Measurements from ENCODE around the gene UGT1A7. TPM values are rescaled to one million over a fixed set of nuclear protein-coding genes. Genes with fewer than 3 reads are reported as not detected.

UGT1A7 gene
- total RNA-seq, 4 donors from 2014 or later, result 28.1 to 145 (median 78.5) TPM

- TF ChIP-seq CTCF (IDR thresholded peaks at IDR 0.05) (no peak), POLR2A (IDR thresholded peaks at IDR 0.05) (no peak)
- H3K27ac ChIP-seq, result no peak overlapping the region
- intact Hi-C loops (cut with DNase I), result no loop called here
- H3K9me3 ChIP-seq, result no peaks in the 10 kb centered on the region
- no peak for DNase-seq
- H3K4me1 ChIP-seq, result no peaks in the 10 kb centered on the region
- no peak overlapping the region for H3K4me3 ChIP-seq
- no peaks in the 10 kb centered on the region for H3K36me3 ChIP-seq
- 45 to 82% methylated on average over 4 to 5 of the region's 5 CpGs for WGBS, 2 donors
- H3K27me3 ChIP-seq, result peaks cover 0 to 20% (median 0%) of the 10 kb centered on the region in 4 donors
These were observed 118.0 kb downstream of the UGT1A7 start for GRCh38 chr2:233799716-233800115.

GRCh38 chr2:233800208-233800607 lies 118.5 kb downstream of the UGT1A7 start:
- TF ChIP-seq CTCF (IDR thresholded peaks at IDR 0.05) (no peak), POLR2A (IDR thresholded peaks at IDR 0.05) (no peak)
- intact Hi-C loops (cut with DNase I), result no loop called here
- DNase-seq, result no peak

GRCh38 chr2:233801357-233802131 lies 119.8 kb downstream of the UGT1A7 start:
- intact Hi-C loops (cut with DNase I), result no loop called here

More at GRCh38 chr2:233800208-233800607, 118.5 kb downstream of the UGT1A7 start:
- H3K4me1 ChIP-seq, result no peaks in the 10 kb centered on the region
- no peaks in the 10 kb centered on the region for H3K9me3 ChIP-seq
- H3K36me3 ChIP-seq, result no peaks in the 10 kb centered on the region
- no peak overlapping the region for H3K27ac ChIP-seq
- H3K4me3 ChIP-seq, result no peak overlapping the region
- H3K27me3 ChIP-seq, result peaks cover 0 to 23% (median 0%) of the 10 kb centered on the region in 4 donors
- 72 to 79% methylated on average over 5 to 7 of the region's 7 CpGs for WGBS, 2 donors

GRCh38 chr2:233802132-233802815 lies 120.6 kb downstream of the UGT1A7 start:
- no peak for DNase-seq
- no peak overlapping the region for H3K27ac ChIP-seq
- H3K4me1 ChIP-seq, result no peaks in the 10 kb centered on the region
- WGBS, 2 donors, result 48 to 66% methylated on average over 2 to 3 of the region's 3 CpGs
- no peaks in the 10 kb centered on the region for H3K9me3 ChIP-seq
- H3K4me3 ChIP-seq, result no peak overlapping the region
- intact Hi-C loops (cut with DNase I), result no loop called here
- H3K27me3 ChIP-seq, result peaks cover 0 to 23% (median 0%) of the 10 kb centered on the region in 4 donors
- no peak for TF ChIP-seq POLR2A (IDR thresholded peaks at IDR 0.05)
- no peak for TF ChIP-seq CTCF (IDR thresholded peaks at IDR 0.05)
- H3K36me3 ChIP-seq, result no peaks in the 10 kb centered on the region

More at GRCh38 chr2:233801357-233802131, 119.8 kb downstream of the UGT1A7 start:
- H3K27ac ChIP-seq, result no peak overlapping the region
- no peak overlapping the region for H3K4me3 ChIP-seq
- H3K27me3 ChIP-seq, result peaks cover 0 to 23% (median 0%) of the 10 kb centered on the region in 4 donors
- no peaks in the 10 kb centered on the region for H3K36me3 ChIP-seq
- WGBS, 2 donors, result 59 to 67% methylated on average over 7 to 8 of the region's 9 CpGs
- DNase-seq, result no peak
- no peaks in the 10 kb centered on the region for H3K4me1 ChIP-seq
- H3K9me3 ChIP-seq, result no peaks in the 10 kb centered on the region
- TF ChIP-seq POLR2A (IDR thresholded peaks at IDR 0.05) (no peak), CTCF (IDR thresholded peaks at IDR 0.05) (no peak)

GRCh38 chr2:233803292-233803911 lies 121.7 kb downstream of the UGT1A7 start:
- intact Hi-C loops (cut with DNase I), result no loop called here
- H3K27me3 ChIP-seq, result peaks cover 0 to 34% (median 0%) of the 10 kb centered on the region in 4 donors
- WGBS, 2 donors, result 60 to 61% methylated on average over 1 to 2 of the region's 2 CpGs
- no peak overlapping the region for H3K27ac ChIP-seq
- no peaks in the 10 kb centered on the region for H3K36me3 ChIP-seq
- no peak for TF ChIP-seq CTCF (IDR thresholded peaks at IDR 0.05)
- no peak overlapping the region for H3K4me3 ChIP-seq
- H3K9me3 ChIP-seq, result no peaks in the 10 kb centered on the region
- no peak for DNase-seq
- H3K4me1 ChIP-seq, result no peaks in the 10 kb centered on the region

Data from esophagus squamous epithelium (tissue), 5 donors.